ENCODE measurements around the gene TRAF3IP1. TPM values are rescaled to one million over a fixed set of nuclear protein-coding genes. Genes with fewer than 3 reads are reported as not detected.

Gene TRAF3IP1
- total and polyA plus RNA-seq, 2 of the 13 experiments (the other 11 are each of a cell fraction or from before 2014, with no cell fraction given), result 4.1 to 12.9 TPM

DNA sequence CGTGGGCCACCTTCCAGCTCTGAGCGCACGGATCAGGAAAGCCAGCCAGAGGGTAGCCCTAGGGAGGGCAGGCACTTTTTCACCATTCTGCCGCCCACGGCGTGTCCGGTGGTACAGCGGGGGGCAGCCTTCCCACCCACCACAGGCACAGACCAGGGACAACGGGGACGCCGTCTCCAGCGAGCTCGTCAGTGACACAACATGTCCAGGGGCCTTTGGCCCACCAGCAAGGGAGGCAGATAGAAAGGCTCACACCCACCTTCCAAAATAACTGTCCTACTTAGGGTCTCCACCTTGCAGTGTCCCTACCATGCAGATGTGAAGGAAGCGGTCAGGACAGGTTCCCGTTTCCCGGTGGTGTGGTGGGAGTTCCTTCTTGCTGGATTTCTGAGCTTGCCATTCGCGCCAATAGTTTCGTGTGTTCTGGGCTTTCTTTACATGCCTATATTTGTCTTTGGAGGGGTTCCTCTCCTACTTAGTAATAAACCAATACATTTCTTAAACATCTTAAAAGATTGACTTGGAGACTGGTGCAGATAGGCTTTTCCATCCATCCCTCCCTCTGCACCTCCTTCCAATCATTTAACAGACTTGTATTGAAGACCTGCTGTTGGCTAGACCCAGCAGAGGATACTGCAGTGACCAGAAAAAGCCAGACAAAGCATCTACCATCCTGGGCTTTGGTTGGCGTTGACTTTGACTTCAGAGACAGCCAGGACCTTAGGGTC lies 107.3 kb downstream of the TRAF3IP1 start (continued):
- TF ChIP-seq ZNF274 (CRISPR knock-in tag; IDR thresholded peaks at IDR 0.05) (no peak), ZNF430 (CRISPR knock-in tag; IDR thresholded peaks at IDR 0.05) (no peak; the same call in 1 of the 2 replicates), AGO1 (IDR thresholded peaks at IDR 0.05; ENCODE audit: low read depth, low read length, poor library complexity, severe bottlenecking) (no peak), HMG20A (CRISPR knock-in tag; IDR thresholded peaks at IDR 0.05; ENCODE audit: borderline replicate concordance) (no peak), ZNF629 (CRISPR knock-in tag; conservative IDR thresholded peaks at IDR 0.05) (no peak), NFE2L1 (CRISPR knock-in tag; IDR thresholded peaks at IDR 0.05; ENCODE audit: borderline replicate concordance) (peak; percentile 68; the same call in 1 of the 2 replicates), ZNF496 (CRISPR knock-in tag; IDR thresholded peaks at IDR 0.05; ENCODE audit: insufficient replicate concordance) (no peak), GABPB1 (CRISPR knock-in tag; IDR thresholded peaks at IDR 0.05) (no peak), SMAD3 (CRISPR knock-in tag; IDR thresholded peaks at IDR 0.05) (no peak), ZFP90 (CRISPR knock-in tag; IDR thresholded peaks at IDR 0.05; ENCODE audit: borderline replicate concordance) (no peak), ZFAT (CRISPR knock-in tag; conservative IDR thresholded peaks at IDR 0.05) (no peak), SRSF9 (IDR thresholded peaks at IDR 0.05; ENCODE audit: borderline replicate concordance, insufficient read depth, low read depth, low read length, poor library complexity, severe bottlenecking) (no peak), HNF4A (CRISPR knock-in tag; IDR thresholded peaks at IDR 0.05) (peak; percentile 29; the same call in 1 of the 2 replicates), ZNF550 (CRISPR knock-in tag; IDR thresholded peaks at IDR 0.05; ENCODE audit: borderline replicate concordance) (no peak), CAMTA2 (CRISPR knock-in tag; IDR thresholded peaks at IDR 0.05; ENCODE audit: borderline replicate concordance) (no peak)
- TF ChIP-seq, protein P1, sequence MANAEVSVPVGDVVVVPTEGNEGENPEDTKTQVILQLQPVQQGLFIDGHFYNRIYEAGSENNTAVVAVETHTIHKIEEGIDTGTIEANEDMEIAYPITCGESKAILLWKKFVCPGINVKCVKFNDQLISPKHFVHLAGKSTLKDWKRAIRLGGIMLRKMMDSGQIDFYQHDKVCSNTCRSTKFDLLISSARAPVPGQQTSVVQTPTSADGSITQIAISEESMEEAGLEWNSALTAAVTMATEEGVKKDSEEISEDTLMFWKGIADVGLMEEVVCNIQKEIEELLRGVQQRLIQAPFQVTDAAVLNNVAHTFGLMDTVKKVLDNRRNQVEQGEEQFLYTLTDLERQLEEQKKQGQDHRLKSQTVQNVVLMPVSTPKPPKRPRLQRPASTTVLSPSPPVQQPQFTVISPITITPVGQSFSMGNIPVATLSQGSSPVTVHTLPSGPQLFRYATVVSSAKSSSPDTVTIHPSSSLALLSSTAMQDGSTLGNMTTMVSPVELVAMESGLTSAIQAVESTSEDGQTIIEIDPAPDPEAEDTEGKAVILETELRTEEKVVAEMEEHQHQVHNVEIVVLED (CRISPR knock-in tag; IDR thresholded peaks at IDR 0.05; ENCODE audit: borderline replicate concordance), result no peak
- TF ChIP-seq, protein P2, sequence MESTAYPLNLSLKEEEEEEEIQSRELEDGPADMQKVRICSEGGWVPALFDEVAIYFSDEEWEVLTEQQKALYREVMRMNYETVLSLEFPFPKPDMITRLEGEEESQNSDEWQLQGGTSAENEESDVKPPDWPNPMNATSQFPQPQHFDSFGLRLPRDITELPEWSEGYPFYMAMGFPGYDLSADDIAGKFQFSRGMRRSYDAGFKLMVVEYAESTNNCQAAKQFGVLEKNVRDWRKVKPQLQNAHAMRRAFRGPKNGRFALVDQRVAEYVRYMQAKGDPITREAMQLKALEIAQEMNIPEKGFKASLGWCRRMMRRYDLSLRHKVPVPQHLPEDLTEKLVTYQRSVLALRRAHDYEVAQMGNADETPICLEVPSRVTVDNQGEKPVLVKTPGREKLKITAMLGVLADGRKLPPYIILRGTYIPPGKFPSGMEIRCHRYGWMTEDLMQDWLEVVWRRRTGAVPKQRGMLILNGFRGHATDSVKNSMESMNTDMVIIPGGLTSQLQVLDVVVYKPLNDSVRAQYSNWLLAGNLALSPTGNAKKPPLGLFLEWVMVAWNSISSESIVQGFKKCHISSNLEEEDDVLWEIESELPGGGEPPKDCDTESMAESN (CRISPR knock-in tag; conservative IDR thresholded peaks at IDR 0.05), result no peak
- TF ChIP-seq, protein P3, sequence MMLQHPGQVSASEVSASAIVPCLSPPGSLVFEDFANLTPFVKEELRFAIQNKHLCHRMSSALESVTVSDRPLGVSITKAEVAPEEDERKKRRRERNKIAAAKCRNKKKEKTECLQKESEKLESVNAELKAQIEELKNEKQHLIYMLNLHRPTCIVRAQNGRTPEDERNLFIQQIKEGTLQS (CRISPR knock-in tag; IDR thresholded peaks at IDR 0.05), result no peak
- TF ChIP-seq, protein P4, sequence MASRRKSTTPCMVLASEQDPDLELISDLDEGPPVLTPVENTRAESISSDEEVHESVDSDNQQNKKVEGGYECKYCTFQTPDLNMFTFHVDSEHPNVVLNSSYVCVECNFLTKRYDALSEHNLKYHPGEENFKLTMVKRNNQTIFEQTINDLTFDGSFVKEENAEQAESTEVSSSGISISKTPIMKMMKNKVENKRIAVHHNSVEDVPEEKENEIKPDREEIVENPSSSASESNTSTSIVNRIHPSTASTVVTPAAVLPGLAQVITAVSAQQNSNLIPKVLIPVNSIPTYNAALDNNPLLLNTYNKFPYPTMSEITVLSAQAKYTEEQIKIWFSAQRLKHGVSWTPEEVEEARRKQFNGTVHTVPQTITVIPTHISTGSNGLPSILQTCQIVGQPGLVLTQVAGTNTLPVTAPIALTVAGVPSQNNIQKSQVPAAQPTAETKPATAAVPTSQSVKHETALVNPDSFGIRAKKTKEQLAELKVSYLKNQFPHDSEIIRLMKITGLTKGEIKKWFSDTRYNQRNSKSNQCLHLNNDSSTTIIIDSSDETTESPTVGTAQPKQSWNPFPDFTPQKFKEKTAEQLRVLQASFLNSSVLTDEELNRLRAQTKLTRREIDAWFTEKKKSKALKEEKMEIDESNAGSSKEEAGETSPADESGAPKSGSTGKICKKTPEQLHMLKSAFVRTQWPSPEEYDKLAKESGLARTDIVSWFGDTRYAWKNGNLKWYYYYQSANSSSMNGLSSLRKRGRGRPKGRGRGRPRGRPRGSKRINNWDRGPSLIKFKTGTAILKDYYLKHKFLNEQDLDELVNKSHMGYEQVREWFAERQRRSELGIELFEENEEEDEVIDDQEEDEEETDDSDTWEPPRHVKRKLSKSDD (CRISPR knock-in tag; IDR thresholded peaks at IDR 0.05; ENCODE audit: low read depth), result no peak
- TF ChIP-seq, protein P5, sequence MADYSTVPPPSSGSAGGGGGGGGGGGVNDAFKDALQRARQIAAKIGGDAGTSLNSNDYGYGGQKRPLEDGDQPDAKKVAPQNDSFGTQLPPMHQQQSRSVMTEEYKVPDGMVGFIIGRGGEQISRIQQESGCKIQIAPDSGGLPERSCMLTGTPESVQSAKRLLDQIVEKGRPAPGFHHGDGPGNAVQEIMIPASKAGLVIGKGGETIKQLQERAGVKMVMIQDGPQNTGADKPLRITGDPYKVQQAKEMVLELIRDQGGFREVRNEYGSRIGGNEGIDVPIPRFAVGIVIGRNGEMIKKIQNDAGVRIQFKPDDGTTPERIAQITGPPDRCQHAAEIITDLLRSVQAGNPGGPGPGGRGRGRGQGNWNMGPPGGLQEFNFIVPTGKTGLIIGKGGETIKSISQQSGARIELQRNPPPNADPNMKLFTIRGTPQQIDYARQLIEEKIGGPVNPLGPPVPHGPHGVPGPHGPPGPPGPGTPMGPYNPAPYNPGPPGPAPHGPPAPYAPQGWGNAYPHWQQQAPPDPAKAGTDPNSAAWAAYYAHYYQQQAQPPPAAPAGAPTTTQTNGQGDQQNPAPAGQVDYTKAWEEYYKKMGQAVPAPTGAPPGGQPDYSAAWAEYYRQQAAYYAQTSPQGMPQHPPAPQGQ (CRISPR knock-in tag; IDR thresholded peaks at IDR 0.05; ENCODE audit: borderline replicate concordance), result no peak
